Right atrium auricular region (tissue), 2 donors: ENCODE data around the gene SIK3. TPM values are rescaled to one million over a fixed set of nuclear protein-coding genes. Genes with fewer than 3 reads are reported as not detected.

Experiments
- DNase-seq: peaks from one replicate; pipeline ENCODE4 v3.0.0-alpha.2; 2019; ENCODE audit warnings: low spot score
- H3K27ac ChIP-seq, 2 donors: fragments of 200-600 bp; sonication (generic); 1 replicate in 1 of 2; 2 replicates in 1 of 2; pipeline ENCODE4 v1.5.1; 2016 to 2019
- H3K27me3 ChIP-seq, 2 donors: fragments of 200-600 bp; sonication (generic); one replicate each; pipeline versions ENCODE4 v1.5.1 to v1.6.0; 2017 to 2019
- H3K36me3 ChIP-seq: fragments of 200-600 bp; sonication (generic); one replicate; pipeline ENCODE4 v1.5.1; 2016
- H3K4me1 ChIP-seq, 2 donors: fragments of 200-600 bp; sonication (generic); one replicate each; pipeline versions ENCODE4 v1.5.1 to v1.6.0; 2017 to 2019
- H3K4me3 ChIP-seq, 2 donors: fragments of 200-600 bp; sonication (generic); 1 replicate in 1 of 2; 2 replicates in 1 of 2; pipeline ENCODE4 v1.5.1; 2017 to 2019; ENCODE audit warnings: mild to moderate bottlenecking in 1 of 2, moderate library complexity in 1 of 2
- H3K9me3 ChIP-seq, 2 donors: fragments of 200-600 bp; sonication (generic); one replicate each; pipeline ENCODE4 v1.5.1; 2019
- CTCF ChIP-seq, 2 donors: fragments of 200-600 bp; sonication (generic); IDR thresholded peaks; one replicate each; pipeline ENCODE4 v1.5.1; 2019; ENCODE audit warnings: antibody characterized with exemption in 2 of 2
- total RNA-seq, 2 donors: library from RNA; depleted of rRNA; stranded (reverse); fragments of >200 nt; gene quantifications; one replicate each; pipeline ENCODE4 v1.1.0, GENCODE V29; 2016

Gene SIK3
- total RNA-seq, 2 donors from 2014 or later, result 27.0 to 40.1 TPM

GRCh38 chr11:116888024-116888423 lies 210.2 kb downstream of the SIK3 start:
- peak overlapping the region in 1 of 2 donors; percentile 26 for H3K27ac ChIP-seq
- no peak for DNase-seq
- peaks cover 0 to 26% of the 10 kb centered on the region in 2 donors for H3K4me1 ChIP-seq
- no peak overlapping the region for H3K4me3 ChIP-seq
- H3K36me3 ChIP-seq, result no peaks in the 10 kb centered on the region
- no peak for TF ChIP-seq CTCF (IDR thresholded peaks at IDR 0.05)
- no peaks in the 10 kb centered on the region for H3K9me3 ChIP-seq
- H3K27me3 ChIP-seq, result no peaks in the 10 kb centered on the region

GRCh38 chr11:116885951-116886655 lies 212.1 kb downstream of the SIK3 start:
- Histone ChIP-seq H3K27me3 (no peaks in the 10 kb centered on the region), H3K36me3 (no peaks in the 10 kb centered on the region), H3K4me3 (no peak overlapping the region), H3K4me1 (peaks cover 0 to 26% of the 10 kb centered on the region in 2 donors), H3K27ac (peak overlapping the region; percentile 27 to 38), H3K9me3 (no peaks in the 10 kb centered on the region)
- no peak for DNase-seq
- TF ChIP-seq CTCF (IDR thresholded peaks at IDR 0.05), result no peak

- H3K36me3 ChIP-seq, result no peaks in the 10 kb centered on the region
- H3K4me1 ChIP-seq, result peaks cover 0 to 12% of the 10 kb centered on the region in 2 donors
- no peak for DNase-seq
- no peak for TF ChIP-seq CTCF (IDR thresholded peaks at IDR 0.05)
- H3K9me3 ChIP-seq, result no peaks in the 10 kb centered on the region
- H3K27me3 ChIP-seq, result no peaks in the 10 kb centered on the region
- no peak overlapping the region for H3K4me3 ChIP-seq
- no peak overlapping the region for H3K27ac ChIP-seq
Observed at GRCh38 chr11:116882386-116882785, 215.8 kb downstream of the SIK3 start.

- H3K36me3 ChIP-seq, result no peaks in the 10 kb centered on the region
- no peak for DNase-seq
- no peaks in the 10 kb centered on the region for H3K27me3 ChIP-seq
- H3K27ac ChIP-seq, result no peak overlapping the region
- no peak overlapping the region for H3K4me3 ChIP-seq
- H3K4me1 ChIP-seq, result peaks cover 0 to 5% of the 10 kb centered on the region in 2 donors
- no peak for TF ChIP-seq CTCF (IDR thresholded peaks at IDR 0.05)
- no peaks in the 10 kb centered on the region for H3K9me3 ChIP-seq
Observed at GRCh38 chr11:116881143-116881542, 217.1 kb downstream of the SIK3 start.

DNA sequence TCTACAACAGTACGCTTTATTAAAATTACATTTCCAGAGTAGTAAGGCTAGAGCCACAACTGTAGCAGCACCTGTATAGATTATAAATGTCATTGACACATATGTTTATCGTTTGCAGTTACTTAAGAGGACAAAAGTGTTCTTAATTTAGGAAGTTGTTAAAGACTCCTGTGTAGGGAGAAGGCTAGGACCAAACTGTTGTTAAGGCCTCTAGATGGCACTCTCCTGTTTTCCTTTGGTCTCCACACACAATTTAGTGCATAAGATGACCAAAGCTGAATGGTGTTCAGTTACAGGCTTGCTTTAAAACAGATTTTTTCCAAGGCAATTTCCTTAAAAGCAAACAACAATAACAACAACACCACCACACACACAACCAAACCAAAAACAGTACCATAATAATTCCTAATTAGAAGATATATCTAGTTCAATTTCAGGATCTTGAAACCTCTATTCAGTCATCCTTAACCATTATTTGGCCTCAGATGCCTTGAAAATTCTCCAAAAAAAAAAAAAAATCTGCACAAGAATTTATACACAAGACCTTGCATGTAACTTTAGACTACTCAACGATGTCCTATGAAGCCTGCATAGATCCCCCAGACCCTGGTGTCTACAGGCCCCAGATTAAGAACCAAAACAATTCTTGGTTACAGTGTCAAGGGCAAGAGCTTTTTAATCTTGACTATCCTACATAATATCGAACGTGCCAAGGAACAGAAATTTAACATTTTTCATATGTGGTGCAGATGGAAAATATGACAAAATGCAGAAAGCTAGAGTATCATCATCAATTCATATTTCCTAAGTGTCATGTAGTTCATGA lies 218.2 kb downstream of the SIK3 start:
- H3K36me3 ChIP-seq, result peaks cover 7% of the 10 kb centered on the region
- H3K27me3 ChIP-seq, result no peaks in the 10 kb centered on the region
- no peak overlapping the region for H3K27ac ChIP-seq
- peak; percentile 21 to 77 for TF ChIP-seq CTCF (IDR thresholded peaks at IDR 0.05)
- H3K4me3 ChIP-seq, result no peak overlapping the region
- no peaks in the 10 kb centered on the region for H3K9me3 ChIP-seq
- peaks cover 0 to 1% of the 10 kb centered on the region in 2 donors for H3K4me1 ChIP-seq
- no peak for DNase-seq
